Measurements from ENCODE around the gene DGAT2. TPM values are rescaled to one million over a fixed set of nuclear protein-coding genes. Genes with fewer than 3 reads are reported as not detected.

Gene DGAT2
- total RNA-seq, 4 donors from 2014 or later, result 22.9 to 194 (median 52.8) TPM

GRCh38 chr11:75810637-75811390 lies 42.2 kb downstream of the DGAT2 start:
- Histone ChIP-seq H3K36me3 (no peaks in the 10 kb centered on the region), H3K4me3 (no peak overlapping the region), H3K4me1 (peaks cover 0 to 8% (median 0%) of the 10 kb centered on the region in 4 donors), H3K27me3 (no peaks in the 10 kb centered on the region), H3K27ac (no peak overlapping the region), H3K9me3 (no peaks in the 10 kb centered on the region)
- WGBS, 2 donors, result 72 to 80% methylated on average over 8 of the region's 8 CpGs
- no peak for DNase-seq (ENCODE audit: low spot score in 2 of 2)
- TF ChIP-seq CTCF (IDR thresholded peaks at IDR 0.05) (no peak), EP300 (IDR thresholded peaks at IDR 0.05) (no peak), POLR2A (IDR thresholded peaks at IDR 0.05) (no peak)

GRCh38 chr11:75811485-75811884 lies 42.9 kb downstream of the DGAT2 start:
- H3K4me1 ChIP-seq, result peaks cover 0 to 13% (median 5%) of the 10 kb centered on the region in 4 donors
- no peaks in the 10 kb centered on the region for H3K27me3 ChIP-seq
- no peak for TF ChIP-seq POLR2A (IDR thresholded peaks at IDR 0.05)
- TF ChIP-seq CTCF (IDR thresholded peaks at IDR 0.05), result no peak
- TF ChIP-seq EP300 (IDR thresholded peaks at IDR 0.05), result no peak
- 75% methylated on average over 2 of the region's 2 CpGs for WGBS, 2 donors
- no peaks in the 10 kb centered on the region for H3K36me3 ChIP-seq
- no peak overlapping the region for H3K4me3 ChIP-seq
- DNase-seq (ENCODE audit: low spot score in 2 of 2), result no peak
- no peaks in the 10 kb centered on the region for H3K9me3 ChIP-seq
- no peak overlapping the region for H3K27ac ChIP-seq

GRCh38 chr11:75812542-75813040 lies 44.0 kb downstream of the DGAT2 start:
- Histone ChIP-seq H3K27me3 (no peaks in the 10 kb centered on the region), H3K4me3 (no peak overlapping the region), H3K36me3 (no peaks in the 10 kb centered on the region), H3K9me3 (no peaks in the 10 kb centered on the region), H3K27ac (peak overlapping the region in 1 of 4 donors; percentile 48), H3K4me1 (peaks cover 0 to 24% (median 13%) of the 10 kb centered on the region in 4 donors)
- no peak for TF ChIP-seq POLR2A (IDR thresholded peaks at IDR 0.05)
- no peak for TF ChIP-seq EP300 (IDR thresholded peaks at IDR 0.05)
- no peak for TF ChIP-seq CTCF (IDR thresholded peaks at IDR 0.05)
- WGBS, 2 donors, result 80 to 84% methylated on average over 2 of the region's 2 CpGs
- no peak for DNase-seq (ENCODE audit: low spot score in 2 of 2)

GRCh38 chr11:75813124-75813523 lies 44.5 kb downstream of the DGAT2 start:
- DNase-seq (ENCODE audit: low spot score in 2 of 2), result no peak
- H3K27ac ChIP-seq, result peak overlapping the region in 1 of 4 donors; percentile 48
- H3K9me3 ChIP-seq, result no peaks in the 10 kb centered on the region
- no peaks in the 10 kb centered on the region for H3K27me3 ChIP-seq
- H3K4me3 ChIP-seq, result no peak overlapping the region
- WGBS, 2 donors, result 89 to 97% methylated on average over 2 of the region's 2 CpGs
- peaks cover 0 to 28% (median 13%) of the 10 kb centered on the region in 4 donors for H3K4me1 ChIP-seq
- H3K36me3 ChIP-seq, result no peaks in the 10 kb centered on the region
- no peak for TF ChIP-seq EP300 (IDR thresholded peaks at IDR 0.05)
- TF ChIP-seq CTCF (IDR thresholded peaks at IDR 0.05), result no peak
- no peak for TF ChIP-seq POLR2A (IDR thresholded peaks at IDR 0.05)

GRCh38 chr11:75813622-75814039 lies 45.1 kb downstream of the DGAT2 start:
- H3K9me3 ChIP-seq, result no peaks in the 10 kb centered on the region
- H3K27me3 ChIP-seq, result no peaks in the 10 kb centered on the region
- peaks cover 0 to 30% (median 13%) of the 10 kb centered on the region in 4 donors for H3K4me1 ChIP-seq
- TF ChIP-seq EP300 (IDR thresholded peaks at IDR 0.05) (peak in 1 of 2 donors; percentile 57), CTCF (IDR thresholded peaks at IDR 0.05) (no peak), POLR2A (IDR thresholded peaks at IDR 0.05) (no peak)
- H3K4me3 ChIP-seq, result peak overlapping the region in 1 of 4 donors; percentile 93
- H3K36me3 ChIP-seq, result no peaks in the 10 kb centered on the region
- H3K27ac ChIP-seq, result peak overlapping the region in 3 of 4 donors; percentile 94 to 96 (median 94)
- DNase-seq (ENCODE audit: low spot score in 2 of 2), result no peak
- 64 to 84% methylated on average over 1 of the region's 1 CpG for WGBS, 2 donors
